NCI-H146 treated with DMSO at 0.1 percent for 48 hours (cell line): ENCODE measurements around the gene EYA2.
"Not testable (repeated sequence)": the region's sequence is repeated elsewhere in the genome, so short reads cannot be mapped to it uniquely, and the experiment has no call there.

Experiments used
- DNase-seq: peaks from one replicate; lab custom pipeline; 2025; ENCODE audit not compliant: unreplicated experiment; lab: John Stamatoyannopoulos, UW

Gene EYA2

DNA sequence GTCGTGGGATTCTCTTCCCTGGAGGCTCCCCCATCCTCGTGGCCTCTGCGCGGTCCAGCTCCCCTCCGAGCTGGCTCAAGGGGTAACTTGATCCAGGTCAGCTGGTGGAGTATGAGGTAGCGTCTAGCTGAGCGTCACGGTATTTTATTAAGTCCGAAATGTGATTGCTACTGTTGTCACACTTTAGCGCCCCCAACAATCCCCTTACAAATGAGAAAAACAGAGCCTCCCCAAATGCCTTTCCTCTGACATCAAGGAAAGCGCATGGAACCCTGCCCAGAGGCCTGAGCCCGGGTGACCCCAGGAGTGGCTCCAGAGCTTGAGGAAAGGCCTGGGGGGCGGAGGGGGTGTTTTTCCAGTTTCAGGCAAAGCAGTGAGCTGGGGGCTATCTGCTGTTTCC lies 269.5 kb downstream of the EYA2 start:
- DNase-seq = no peak

DNA sequence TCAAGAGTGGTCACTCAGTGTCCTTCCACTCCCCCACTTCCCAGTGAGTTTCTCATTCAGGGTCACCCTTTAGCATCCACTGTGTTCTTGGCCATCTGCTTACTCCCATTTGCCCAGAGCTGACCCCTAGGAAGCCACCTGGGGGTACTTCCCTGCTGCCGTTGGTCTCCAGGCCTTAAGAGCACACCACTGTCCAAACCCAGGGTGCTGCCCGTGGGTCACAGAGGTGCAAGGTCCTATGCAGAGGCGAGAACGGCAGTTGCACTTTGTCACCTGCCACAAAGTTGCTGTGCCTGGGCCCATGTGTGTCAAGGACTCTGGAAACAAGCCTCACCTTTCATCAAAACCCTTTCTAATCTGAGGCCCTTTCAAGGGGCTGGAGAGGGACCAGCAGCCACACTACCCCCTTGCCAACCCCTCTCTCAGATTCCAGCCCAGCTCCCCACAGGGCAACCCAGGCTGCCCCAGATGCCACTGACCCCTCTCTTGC lies 270.8 kb downstream of the EYA2 start:
- DNase-seq = no peak

DNA sequence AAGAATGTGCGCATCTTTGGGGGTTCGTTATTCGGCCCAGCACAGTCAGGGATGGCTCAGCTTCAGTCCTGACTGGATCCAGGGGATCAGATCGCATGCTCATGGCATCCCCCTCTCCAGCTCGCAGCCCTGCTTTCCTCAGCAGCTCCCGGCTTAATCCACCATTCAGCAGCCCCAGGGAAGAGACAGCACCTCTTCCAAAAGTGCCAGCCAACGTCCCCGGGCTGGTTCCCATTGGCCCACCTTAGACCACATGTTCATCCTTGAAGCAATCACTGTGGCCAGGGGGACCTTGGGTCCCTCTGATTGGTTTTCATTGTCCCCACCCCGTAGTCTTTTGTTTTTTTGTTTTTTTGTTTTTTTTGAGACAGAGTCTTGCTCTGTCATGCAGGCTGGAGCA lies 273.2 kb downstream of the EYA2 start:
- no peak for DNase-seq

DNA sequence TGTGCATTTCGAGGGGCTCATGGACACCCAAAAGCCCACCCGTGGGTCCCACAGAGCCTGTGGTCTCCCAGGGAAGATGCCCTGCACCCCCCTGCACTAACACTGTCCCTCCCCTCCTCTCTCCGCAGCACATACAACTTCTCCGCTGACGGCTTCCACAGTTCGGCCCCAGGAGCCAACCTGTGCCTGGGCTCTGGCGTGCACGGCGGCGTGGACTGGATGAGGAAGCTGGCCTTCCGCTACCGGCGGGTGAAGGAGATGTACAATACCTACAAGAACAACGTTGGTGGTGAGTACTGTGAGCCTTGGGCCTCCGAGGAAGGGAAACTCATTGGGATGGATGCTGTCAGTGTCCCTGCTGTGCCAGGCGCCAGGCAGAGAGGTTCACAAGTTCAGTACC lies 277.9 kb downstream of the EYA2 start:
- DNase-seq = no peak

DNA sequence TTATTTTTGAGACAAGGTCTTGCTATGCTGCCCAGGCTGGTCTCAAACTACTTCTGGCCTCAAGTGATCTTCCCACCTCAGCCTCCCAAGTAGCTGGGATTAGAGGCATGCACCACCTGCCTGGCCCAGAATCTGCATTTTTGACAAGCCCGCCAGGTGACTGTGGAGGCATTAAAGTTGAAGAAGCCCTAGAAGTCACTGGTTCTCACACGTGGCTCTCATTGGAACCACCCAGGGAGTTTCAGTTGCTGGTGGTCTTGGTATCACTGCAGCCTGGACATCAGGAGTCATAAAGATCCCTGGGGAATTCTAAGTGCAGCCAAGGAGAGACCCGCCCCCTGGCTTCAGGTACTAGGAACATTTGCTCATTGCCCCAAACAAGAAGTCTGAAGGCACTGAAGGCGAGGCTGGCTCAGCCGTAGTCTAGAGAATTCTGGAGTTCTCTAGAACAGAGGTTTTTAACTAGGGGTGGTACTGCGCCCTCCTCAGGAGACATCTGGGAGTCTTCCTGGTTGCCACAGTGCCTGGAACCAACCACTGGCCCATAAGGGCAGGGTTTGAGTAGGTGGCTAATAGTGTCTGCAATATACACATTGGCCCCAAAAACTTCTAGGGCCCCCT lies 279.1 kb downstream of the EYA2 start:
- DNase-seq = no peak

DNA sequence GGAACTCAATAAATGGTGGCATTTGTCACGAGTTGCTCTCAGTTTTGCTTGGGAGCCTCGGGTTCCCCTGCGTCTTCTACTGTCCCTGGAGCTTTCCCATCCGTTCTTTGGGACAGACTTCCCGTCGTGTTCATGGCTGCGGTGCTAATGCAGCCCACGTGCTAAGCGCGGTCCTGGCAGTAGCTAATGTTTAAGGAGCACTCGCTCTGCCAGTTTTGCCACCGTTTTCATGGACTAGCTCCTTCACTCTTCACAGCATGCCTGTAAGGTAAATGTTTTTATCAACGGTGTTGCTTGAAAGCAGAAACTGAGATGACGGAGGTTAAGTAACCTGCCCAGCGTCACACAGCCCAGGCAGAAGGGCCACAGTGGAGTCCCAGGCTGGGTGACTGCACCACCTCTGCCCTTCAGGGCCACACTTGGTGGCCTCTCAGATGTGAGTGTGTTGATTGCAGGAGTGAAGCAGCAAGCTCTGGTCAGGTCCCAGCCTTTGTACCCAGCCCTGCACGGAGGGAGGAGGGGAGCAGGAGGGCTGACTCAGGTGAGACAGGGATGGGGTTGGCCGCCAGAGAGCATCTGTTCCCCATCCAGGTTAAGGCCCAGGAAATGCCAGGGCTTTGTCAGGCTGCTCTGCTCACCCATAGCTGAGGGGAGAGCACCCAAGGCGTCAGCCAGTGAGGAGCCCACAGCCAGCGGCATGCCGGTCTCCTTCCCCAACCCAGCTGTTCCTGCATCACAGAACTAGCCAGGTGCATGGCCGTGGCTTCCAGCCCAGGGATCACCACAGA lies 280.0 kb downstream of the EYA2 start:
- no peak for DNase-seq

DNA sequence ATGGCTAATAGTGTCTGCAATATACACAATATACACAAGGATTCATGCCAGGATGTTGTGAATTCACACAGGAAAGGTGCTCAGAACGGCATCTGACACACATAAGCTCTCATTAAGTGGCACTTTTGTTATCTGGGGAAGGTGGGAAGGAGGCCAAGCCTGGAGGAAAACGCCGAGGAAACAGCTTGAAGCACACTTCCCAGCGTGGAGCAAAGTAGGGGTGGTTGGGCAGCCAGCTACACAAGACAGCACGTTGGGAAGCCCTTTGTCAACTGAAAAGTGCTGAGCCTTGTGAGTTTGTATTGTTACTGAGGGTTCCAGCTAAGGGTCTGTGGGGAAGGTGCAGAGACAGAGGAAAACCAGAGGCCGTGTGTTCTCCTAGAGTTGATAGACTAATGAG lies 280.9 kb downstream of the EYA2 start:
- DNase-seq = no peak

DNA sequence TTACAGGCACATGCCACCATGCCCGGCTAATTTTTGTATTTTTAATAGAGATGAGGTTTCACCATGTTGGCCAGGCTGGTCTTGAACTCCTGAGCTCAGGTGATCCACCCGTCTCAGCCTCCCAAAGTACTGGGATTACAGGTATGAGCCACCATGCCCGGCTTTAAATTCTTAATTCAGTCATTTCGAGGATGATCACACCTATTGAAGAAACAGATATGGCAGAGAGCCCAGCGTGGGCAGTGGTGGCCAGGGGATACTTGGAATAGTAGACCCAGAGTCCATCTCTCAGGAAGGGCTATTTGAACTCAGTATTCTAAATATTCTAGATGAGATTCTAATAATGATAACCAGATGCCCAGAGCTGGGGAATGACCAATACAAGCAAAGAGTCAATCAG lies 281.6 kb downstream of the EYA2 start:
- not testable (repeated sequence) for DNase-seq

DNA sequence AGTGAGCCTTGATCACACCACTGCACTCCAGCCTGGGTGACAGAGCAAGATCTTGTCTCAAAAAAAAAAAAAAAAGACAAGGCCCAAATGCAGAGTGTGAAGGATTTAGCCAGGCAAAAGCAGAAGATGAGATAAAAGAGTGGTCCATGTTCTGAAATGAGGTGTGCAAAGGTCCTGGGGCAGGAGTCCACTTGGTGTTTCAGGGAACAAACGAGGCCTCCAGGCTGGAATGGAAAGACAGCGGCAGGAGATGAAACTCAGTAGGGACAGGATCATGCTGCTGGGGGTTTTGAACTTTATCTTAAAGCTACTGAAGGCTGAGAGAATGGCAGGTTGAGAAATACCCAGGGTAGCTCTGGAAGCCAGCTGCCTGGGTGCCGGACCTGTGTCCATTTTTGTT lies 283.6 kb downstream of the EYA2 start:
- no peak for DNase-seq

DNA sequence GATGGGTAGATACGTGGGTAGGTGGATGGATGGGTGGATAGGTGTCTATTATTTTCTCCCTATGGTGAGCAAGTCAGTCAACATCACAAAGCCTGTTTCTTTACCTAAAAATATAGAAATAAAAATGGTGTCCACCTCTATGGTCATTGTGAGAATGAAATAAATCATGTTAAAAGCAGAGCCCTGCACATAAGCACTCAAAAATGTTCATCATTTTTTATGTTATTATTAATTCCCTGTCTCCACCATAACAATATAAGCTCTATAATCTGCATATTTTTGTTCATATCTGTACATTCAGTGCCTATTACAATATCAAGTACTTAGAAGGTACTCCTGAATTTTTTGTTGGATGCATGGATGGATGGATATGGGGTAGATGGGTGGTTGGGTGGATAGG lies 284.2 kb downstream of the EYA2 start:
- DNase-seq = no peak

DNA sequence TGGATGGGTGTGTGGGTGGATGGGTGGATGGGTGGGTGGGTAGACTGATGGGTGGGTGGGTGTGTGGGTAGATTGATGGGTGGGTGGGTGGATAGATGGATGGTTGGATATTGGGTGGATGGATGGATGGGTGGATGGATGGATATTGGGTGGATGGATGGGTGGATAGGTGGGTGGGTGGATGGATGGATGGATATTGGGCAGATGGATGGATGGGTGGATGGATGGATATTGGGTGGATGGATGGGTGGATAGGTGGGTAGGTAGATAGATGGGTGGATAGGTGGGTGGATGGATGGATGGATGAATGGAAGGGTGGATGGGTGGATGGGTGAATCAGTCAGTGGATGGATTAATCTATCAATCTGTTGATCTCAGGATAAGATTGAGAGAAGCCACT lies 284.6 kb downstream of the EYA2 start:
- DNase-seq = no peak

DNA sequence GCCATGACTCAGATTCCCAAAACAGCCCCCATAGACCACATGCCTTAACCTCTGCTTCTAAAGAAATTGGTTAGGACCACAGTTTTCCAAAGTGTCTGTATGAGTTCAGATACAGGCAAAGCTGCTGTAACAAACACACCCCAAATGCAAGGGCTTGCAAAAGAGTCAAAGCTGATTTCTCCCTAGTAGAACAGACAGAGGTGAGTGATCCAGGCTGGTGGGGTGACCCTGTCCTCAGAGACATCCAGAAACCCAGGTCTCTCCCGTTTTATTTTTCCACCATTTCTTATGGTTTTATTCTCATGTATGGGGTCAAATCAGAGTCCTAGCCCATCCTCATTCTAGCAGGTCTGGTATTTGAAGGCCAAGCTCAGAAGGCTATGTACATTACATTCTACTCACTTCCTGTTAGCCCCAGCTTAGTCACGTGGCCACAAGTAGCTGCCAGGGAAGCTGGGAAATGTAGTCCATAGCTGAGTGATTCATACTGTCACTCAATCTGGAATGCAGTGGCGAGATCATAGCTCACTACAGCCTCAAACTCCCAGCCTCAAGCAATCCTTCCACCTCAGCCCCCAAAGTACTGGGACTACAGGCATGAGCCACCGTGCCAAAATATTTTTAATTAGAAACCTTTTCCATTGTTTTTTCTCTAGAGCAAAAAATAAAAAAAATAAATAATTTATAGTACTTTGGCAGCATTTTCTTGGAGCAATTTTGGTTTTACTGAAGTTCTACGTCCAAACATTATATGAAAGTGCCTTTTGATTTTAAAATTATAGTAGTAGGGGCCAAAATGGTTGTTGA lies 286.6 kb downstream of the EYA2 start:
- DNase-seq = no peak

DNA sequence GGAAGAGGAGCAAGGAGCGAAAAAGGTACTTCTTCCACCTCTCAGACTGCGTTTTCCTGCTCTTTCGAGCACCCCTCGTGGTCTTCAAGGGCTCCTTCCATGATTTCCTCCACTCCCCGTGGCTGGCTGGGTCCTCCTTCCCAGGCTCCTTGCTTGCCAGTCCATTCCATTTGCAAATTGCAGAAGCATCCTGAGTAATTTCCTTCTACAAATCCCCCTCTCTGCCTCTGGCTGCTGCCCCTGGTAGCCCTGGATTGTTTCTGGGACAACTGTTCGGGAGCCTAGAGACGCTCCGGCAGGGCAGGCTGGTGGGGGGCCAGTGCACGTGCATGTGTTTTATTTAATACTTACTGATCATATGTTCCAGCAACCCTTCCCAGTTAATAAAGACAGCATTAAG lies 288.7 kb downstream of the EYA2 start:
- DNase-seq = no peak

DNA sequence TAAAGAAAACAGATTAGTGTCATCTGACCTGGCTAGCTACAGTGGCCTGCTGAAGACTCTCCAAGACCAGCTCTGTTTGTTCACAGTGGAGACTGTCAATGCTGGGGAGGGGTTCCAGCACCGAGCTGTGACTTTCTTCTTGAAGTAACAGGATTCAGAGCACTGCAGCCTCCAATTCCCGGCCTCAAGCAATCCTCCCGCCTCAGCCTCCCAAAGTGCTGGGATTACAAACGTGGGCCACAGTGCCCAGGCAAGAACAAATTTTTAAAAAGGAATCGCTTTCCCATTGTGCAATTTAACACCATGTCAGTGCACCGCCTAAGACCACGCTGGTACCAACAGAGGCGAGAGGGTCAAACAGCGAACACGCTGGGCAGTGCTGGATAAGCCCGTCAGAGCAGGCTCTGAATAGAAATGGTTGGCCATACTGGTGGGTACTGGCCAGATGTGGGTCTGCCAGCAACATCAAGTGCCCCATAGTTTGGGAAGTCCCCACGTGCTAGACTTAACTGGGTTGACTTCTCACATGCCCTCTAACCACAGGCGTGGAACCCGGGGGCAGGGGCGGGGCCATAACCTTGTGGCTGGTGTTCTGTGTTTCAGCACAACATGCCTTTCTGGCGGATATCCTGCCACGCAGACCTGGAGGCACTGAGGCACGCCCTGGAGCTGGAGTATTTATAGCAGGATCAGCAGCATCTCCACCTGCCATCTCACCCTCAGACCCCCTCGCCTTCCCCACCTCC lies 293.0 kb downstream of the EYA2 start:
- DNase-seq = no peak

DNA sequence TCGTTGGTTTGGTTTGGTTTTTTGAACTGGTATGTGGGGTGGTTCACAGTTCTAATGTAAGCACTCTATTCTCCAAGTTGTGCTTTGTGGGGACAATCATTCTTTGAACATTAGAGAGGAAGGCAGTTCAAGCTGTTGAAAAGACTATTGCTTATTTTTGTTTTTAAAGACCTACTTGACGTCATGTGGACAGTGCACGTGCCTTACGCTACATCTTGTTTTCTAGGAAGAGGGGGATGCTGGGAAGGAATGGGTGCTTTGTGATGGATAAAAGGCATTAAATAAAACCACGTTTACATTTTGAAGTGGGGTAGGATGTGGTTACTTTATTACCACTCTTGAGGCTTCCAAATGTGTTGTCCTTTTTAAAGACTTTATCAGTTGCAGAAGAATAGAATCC lies 293.9 kb downstream of the EYA2 start:
- no peak for DNase-seq

DNA sequence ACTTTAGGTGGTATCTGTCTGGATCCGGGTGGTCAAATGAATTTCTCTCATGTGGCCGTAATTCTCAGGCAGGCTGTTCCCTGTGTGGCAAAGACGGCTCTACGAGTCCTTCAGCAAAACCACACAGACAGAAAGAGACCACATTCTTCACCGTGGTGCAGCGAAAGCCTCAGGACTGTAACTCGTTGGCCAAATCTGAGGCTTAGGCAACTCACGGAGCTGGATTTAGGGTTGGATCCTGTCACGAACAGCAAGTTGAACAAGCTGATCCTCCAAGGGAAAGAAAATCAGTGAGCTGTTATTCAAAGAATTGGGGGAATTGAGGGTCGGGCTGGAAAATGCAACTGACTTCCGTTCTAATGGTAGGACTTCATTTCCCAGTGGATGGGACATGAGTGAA lies 294.4 kb downstream of the EYA2 start:
- DNase-seq = no peak

DNA sequence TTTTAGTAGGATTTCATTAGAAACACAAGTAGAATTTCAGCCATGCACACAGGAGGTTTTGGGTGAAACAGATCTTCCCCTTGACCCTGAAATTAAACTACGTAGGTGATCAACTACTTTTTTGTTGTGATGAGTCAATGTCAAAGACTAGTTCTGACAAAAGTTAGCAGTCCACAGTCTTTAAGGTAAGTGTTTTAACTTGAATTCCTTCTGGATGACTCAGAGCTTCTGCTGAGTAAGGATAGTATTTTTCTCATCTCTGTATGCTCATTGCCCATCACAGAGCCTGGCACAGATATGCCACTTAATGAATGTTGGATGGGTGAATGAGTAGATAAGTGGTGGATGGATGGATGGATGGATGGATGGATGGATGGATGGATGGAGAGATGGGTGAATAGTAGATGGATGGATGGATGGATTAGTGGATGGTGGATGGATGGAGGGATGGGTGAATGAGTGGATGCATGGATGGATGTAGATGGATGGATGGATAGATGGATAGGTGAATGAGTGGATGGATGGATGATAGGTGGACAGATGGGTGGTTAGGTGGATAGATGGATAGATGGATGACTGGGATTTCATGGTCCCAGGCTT lies 296.5 kb downstream of the EYA2 start:
- no peak for DNase-seq

DNA sequence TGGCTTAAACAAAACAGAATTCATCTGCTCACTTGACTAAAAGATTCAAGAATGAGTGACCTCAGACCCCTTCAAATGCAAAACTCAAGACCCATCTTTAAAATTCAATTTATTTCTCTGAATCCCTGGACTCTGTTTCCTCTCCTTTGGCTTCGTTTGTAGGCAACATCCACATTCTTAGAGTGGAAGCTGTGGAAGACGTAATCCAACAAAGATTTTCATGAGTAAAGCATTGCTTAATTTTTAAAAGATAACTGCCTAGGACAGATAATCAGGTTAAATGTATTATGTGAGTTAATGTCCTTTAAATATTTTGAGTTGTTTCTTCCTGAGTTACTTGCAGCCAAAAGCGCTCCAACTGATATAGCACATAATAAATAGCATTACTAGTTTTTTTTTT lies 297.3 kb downstream of the EYA2 start:
- DNase-seq = no peak

DNA sequence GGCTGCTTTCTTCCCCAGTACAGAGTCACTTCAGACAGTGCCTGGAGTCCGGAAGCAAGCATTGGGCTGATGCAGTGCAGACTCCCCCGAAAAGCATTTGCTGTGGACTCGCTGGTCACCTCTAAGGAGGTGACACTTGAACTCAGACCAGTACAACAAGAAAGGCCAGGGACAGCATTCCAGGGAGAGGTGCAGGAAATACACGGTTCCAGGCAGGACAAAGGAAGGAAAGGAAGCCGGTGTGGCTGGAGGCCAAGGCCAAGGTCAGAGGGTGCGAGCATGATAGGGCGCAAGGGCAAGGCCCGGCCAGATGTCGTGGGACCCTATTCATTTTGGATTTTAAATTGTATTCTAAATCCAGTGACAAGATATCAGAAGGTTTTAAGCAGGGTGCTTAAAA lies 300.9 kb downstream of the EYA2 start:
- no peak for DNase-seq

DNA sequence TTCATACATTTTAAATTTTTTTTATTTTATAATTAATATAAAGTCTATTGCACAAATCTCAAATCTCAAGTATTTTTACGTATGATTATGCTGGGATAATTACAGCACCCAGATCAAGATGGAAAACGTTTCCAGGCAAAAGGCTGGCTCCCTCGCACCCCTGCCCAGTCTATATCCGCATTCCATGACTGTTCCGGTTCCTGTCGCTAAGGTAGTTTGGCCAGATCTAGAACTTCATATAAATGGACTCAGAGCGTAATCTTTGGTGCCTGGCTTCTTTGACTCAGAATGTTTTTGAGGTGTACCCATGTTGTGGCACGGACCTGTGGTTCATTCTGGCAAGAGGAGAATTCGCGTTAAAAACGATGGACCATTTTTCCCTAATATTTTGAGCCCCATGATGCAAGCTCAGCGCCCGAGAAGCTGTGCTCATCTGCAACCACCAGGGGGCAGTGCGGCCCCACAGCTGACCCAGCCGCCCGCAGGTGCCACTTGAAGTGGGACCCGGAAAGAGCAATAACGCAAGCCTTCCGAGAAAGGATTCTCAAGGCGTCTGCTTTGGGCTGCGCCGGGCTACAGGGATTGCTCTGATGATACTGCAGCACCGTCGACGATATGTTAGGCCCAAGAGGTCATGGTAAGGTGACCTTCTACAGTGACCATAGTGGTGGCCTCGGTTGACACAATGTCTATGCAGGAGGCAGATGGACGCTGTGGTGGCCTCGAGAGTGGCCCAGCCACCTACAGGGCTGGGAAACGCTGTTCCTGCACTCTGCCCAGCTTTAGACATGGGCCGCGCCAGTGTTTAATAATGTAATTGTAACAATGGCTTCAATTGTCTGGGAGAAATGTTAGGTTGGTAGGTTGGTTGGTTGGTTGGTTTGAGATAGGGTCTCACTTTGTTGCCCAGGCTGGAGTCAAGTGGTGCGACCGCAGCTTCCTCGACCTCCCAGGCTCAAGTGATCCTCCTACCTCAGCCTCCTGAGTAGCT lies 301.7 kb downstream of the EYA2 start:
- peak; percentile 29 for DNase-seq
